Kidney tubule cell (primary cell): ENCODE results near the gene FDX2.

Experiments used
- DNase-seq: peaks from one replicate; pipeline ENCODE4 v3.0.0-alpha.2; 2018; ENCODE audit warnings: low spot score

Gene FDX2

GRCh38 chr19:10332965-10333757 lies 17.3 kb upstream of the FDX2 start, which contains the start of gene RAVER1:
Gene RAVER1, minus strand, starts transcription at chr19:10333529. Its CDS starts 22 bp downstream, at chr19:10333507.
- peak; percentile 96 for DNase-seq

DNA sequence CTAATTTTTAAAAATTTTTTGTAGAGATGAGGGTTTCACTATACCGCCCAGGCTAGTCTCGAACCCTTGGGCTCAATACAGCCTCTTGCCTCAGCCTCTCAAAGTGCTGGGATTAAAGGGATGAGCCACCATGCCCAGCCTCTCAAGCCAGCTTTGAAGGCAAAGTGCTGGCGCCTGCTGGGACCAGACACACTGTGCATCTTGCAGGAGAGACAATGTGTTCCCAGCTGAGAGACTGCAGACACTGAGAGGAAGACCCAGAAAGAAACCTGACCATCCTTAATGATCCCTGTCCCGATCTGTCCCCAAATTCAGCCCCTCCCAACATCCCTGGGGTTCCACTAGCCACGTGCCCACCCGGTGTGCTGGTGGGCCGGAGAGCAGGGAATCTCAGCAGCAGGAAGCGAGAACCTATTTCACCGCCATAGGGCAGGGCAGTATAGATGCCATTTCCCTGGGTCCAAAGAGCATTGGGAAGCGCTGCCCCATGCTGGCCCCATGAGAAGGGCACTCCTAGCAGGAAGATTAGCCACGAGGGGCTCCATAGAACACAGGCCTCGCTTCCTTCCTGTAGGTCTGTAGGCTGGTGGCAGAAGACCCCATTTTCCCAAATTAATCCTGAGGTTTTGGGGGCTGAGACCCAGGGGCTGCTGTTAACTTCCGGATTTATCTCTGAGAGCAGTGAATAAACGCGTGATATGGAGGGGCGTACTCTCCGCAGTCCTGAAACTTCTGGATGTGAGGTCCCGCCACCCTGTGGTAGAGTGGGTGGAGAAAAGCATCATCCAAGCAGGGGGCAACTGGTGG lies 16.5 kb upstream of the FDX2 start:
- DNase-seq = no peak

GRCh38 chr19:10329555-10329954 lies 13.7 kb upstream of the FDX2 start:
- DNase-seq = no peak

GRCh38 chr19:10328558-10329429 lies 13.0 kb upstream of the FDX2 start:
- DNase-seq = no peak

DNA sequence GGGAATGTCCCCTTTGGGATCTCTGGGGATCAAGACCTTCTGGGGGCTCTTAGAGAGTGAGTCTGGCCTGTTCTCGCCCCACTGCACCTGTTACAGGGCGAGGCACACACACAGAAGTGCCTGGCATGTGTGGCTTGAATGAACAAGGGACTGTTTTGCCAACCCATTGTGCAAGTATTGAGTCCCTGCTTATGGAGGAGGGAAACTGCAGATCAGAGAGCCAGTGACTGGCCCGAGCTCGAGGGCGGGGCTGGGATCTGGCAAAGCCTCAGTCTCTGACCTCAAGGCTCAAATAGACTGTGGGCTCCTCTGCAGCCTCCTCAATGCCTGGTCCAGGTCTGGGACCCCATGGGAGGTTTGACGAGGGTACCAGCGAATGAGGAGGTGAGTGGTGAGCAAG lies 12.0 kb upstream of the FDX2 start:
- DNase-seq = no peak

DNA sequence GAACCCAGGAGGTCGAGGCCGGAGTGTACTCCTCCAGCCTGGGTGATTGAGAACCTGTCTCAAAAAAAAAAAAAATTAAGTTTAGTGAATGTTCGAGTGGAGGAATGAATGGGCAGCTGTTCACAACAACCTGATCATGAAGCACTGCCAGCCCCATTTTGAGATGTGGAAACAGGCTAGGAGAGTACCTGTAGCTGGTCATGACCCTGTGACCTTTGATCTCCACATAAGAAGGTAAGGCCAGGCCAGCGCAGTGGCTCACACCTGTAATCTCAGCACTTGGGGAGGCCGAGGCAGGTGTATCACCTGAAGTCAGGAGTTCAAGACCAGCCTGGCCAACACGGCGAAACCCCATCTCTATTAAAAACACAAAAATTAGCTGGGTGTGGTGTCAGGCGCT lies 9.9 kb upstream of the FDX2 start:
- DNase-seq = no peak

GRCh38 chr19:10321874-10322835 lies 6.3 kb upstream of the FDX2 start:
- DNase-seq = no peak

- DNase-seq = no peak
Measured at GRCh38 chr19:10321417-10321797, 5.6 kb upstream of the FDX2 start.

- no peak for DNase-seq
Measured at GRCh38 chr19:10320602-10321416, 5.0 kb upstream of the FDX2 start.

GRCh38 chr19:10318807-10319682 lies 3.2 kb upstream of the FDX2 start:
- DNase-seq = no peak

DNA sequence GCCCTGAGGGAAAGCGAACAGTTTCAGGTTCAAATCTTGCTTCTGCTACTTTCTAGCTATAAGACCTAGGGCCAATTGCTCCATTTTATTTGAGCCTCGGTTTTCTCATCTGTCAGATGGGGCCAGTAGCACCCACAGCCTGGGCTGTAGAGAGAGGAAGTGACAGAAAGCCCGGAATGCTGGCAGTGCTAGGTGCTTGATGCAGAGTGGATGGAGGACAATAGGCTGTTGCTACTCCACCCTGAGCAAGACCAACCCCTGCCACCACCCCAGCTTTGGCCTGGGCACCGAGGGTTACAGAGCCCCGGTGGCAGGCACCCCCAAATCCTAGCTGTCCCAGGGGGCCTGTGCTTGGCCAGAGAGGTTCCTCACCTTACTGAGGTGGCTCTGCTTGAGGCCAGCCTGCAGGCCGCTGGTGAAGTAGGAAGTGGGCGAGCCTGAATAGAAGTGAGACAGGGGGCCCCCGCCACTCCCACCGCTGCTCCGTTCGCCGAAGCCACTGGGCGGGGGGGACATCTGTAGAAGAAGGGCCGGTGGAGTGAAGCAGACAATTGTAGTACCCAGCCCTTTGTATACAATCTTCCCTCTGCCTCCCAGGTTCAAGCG lies 2.1 kb upstream of the FDX2 start:
- no peak for DNase-seq

- DNase-seq = no peak
Measured at GRCh38 chr19:10317045-10317856, 1.4 kb upstream of the FDX2 start.

DNA sequence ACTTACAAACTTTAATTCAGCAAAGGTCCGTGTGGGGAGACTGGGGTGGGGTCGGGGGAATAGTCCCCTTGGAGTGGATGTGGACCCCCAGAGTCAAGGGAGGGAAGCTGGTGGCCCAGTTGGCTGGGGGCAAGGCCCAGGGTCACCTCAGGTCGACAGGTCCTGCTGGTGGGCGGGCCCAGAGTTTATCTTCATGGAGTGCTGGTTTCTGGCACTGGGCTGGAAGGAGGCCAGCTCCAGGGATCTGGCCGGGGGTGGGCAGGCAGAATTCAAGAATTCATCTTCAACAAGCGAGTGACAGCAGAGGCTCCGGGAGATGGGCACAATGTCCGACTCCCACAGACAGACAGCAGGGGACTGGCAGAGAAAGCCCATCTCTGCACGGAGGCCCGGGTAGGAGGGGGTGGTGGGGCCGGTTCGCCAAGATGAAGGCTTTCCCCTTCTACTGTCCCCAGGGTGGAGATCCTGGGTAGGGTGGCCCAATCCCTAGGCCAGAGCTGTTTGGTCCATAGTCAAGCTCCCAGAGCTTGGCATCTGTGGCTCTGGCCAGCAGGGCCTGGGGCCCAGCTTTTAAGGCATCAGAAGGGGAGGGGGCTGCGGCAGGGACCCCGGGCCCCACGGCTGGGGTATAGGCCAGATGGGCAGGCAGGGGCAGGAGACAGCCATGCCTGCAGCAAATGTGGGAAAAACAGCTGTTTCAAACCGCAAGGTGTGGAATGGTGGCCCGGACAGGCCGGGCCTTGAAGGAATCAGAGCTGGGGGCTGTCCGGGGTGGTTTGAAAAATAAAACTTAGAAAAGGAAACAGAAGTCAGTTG lies 622 bp upstream of the FDX2 start:
- no peak for DNase-seq

DNA sequence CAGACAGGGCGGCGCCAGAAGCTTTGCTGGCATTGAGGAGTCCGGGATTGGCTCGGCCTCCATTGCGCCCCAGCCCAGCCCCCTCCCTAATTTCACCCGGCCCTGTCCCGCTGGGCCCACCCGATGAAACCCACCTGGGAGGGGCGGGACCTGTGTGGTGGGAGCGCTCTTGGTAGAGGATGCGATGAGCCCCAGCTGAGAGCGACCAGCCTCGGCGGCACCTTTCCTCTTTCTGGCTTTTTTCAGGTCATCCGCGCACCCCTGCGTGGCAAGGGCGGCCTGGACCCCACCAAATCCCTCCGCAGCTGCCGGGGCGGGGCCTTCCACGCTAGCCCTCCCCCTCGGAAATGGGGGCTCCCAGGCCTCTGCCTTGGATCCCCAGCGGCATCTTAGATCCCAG lies 6.4 kb downstream of the FDX2 start, which contains the start of gene ZGLP1:
TSS of gene ZGLP1 (minus strand) at position 393 of the 400 bp plus-strand sequence.
- no peak for DNase-seq

DNA sequence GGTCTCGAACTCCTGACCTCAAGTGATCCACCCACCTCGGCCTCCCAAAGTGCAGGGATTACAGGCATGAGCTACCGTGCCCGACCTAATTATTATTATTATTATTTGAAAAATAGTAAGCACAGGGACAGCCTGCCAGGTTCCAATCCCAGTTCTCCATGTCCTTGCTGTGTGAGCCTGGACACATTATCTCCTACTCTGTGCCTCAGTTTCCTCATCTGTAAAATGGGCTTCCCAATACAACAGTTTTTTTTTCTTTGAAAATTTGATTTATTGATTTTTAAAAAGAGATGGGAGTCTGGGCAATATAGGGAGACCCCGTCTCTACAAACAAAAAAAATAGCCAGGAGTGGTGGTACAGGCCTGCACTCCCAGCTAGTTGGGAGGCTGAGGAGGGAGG lies 9.5 kb downstream of the FDX2 start:
- DNase-seq = no peak

DNA sequence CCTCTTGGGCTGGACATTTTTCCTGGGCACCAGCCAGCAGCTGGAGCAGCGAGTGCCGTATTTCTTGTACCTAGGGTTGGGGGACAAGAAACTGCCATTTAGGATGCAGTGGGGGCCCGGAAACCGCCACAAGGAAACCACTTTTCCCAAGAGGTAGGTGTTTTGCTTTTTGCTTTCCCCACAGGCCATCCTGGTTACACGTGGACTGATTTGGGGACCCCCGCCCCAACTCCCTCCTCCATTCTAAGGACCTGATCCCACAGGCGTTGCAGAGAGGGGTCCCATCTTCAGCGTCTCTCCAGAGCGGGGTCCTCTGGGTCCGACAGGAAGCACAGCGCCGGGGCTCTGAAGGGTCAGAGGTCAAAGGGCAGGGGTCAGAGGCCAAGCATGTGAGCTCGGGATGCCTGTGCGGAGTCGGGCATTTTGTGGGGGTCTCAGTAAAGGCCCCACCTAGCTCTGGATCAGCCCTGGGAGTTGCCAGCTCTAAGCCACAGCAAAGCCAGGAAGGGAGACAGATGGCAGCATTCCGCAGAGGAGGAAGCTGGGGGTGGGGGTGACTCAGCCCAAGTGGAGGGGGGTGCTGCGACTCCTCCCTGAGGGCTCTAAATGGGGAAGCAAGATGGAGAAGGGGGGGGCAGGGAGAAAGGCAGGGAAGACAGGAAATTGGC lies 10.5 kb downstream of the FDX2 start:
- DNase-seq = no peak
